GM12878 (cell line): ENCODE measurements around the gene THRA. TPM values are rescaled to one million over a fixed set of nuclear protein-coding genes. Genes with fewer than 3 reads are reported as not detected.

Experiments used
- ATAC-seq: fragments of 200-7000 bp; cut with Tn5 transposase; 3 replicates; pipeline ENCODE4 v1.9.1; 2020; ENCODE audit warnings: mild to moderate bottlenecking, moderate library complexity
- BruUV-seq: library from RNA; stranded (reverse); fragments of 400-500 nt; replicated peaks from 2 replicates; lab custom pipeline; 2021; lab: Mats Ljungman, UMichigan
- CTCF ChIA-PET: fragments of 300-600 bp; sonication (Branson Sonifier 250); formaldehyde crosslinking; extraction: SDS; loops from one replicate; lab custom pipeline; 2021; ENCODE audit warnings: inconsistent platforms; lab: Yijun Ruan, JAX
- POLR2A ChIA-PET: fragments of 350-600 bp; formaldehyde crosslinking; extraction: SDS; loops from one replicate; lab custom pipeline; 2021; ENCODE audit warnings: inconsistent platforms; lab: Charles Lee
- RAD21 ChIA-PET: fragments of 300-600 bp; sonication (Branson Sonifier 250); formaldehyde crosslinking; loops from one replicate; lab custom pipeline; 2023; ENCODE audit warnings: antibody characterized with exemption; ENCODE audit not compliant: unreplicated experiment; lab: Charles Lee
- SMC1A ChIA-PET: fragments of 300-600 bp; sonication (Branson Sonifier 250); formaldehyde crosslinking; loops from one replicate; lab custom pipeline; 2023; ENCODE audit not compliant: unreplicated experiment, uncharacterized antibody; lab: Charles Lee
- DNase-seq: peaks from one replicate; pipeline ENCODE4 v3.0.0-alpha.2; 2011; ENCODE audit warnings: low read depth, low spot score
- FAIRE-seq: peaks from 3 replicates; lab custom pipeline; 2011; peaks lifted over from hg19 to GRCh38; lab: Jason Lieb, UNC
- H2AFZ ChIP-seq: 2 replicates; pipeline ENCODE4 v1.6.0; 2011; ENCODE audit warnings: low read depth, low read length, control low read depth; ENCODE audit not compliant: control insufficient read depth
- H3K27ac ChIP-seq: 2 replicates; pipeline ENCODE4 v1.5.1; 2011; ENCODE audit warnings: control low read depth; ENCODE audit not compliant: control insufficient read depth, insufficient read depth
- H3K27me3 ChIP-seq, 2 experiments: replicated peaks in 1 of 2; 2 replicates each; pipeline versions ENCODE4 v1.6.0 to v1.6.1; 2011; ENCODE audit warnings: low read length in 1 of 2; ENCODE audit not compliant: control insufficient read depth in 2 of 2, insufficient read depth in 2 of 2
- H3K36me3 ChIP-seq, 2 experiments: 2 replicates each; pipeline ENCODE4 v1.5.1; 2011; ENCODE audit warnings: low read length in 1 of 2; ENCODE audit not compliant: control insufficient read depth in 2 of 2, insufficient read depth in 2 of 2
- H3K4me1 ChIP-seq: 2 replicates; pipeline ENCODE4 v1.6.1; 2011; ENCODE audit warnings: mild to moderate bottlenecking, low read length, moderate library complexity, mixed read lengths; ENCODE audit not compliant: control insufficient read depth, insufficient read depth
- H3K4me2 ChIP-seq: 2 replicates; pipeline ENCODE4 v1.6.0; 2011; ENCODE audit warnings: control low read depth; ENCODE audit not compliant: control insufficient read depth, insufficient read depth
- H3K4me3 ChIP-seq: fragments of 200-600 bp; sonication (generic); 2 replicates; pipeline ENCODE4 v1.5.1; 2016
- H3K79me2 ChIP-seq: 2 replicates; pipeline ENCODE4 v1.6.0; 2011; ENCODE audit warnings: low read length; ENCODE audit not compliant: control insufficient read depth, insufficient read depth
- H3K9ac ChIP-seq: 2 replicates; pipeline ENCODE4 v1.8.0; 2011; ENCODE audit warnings: low read length, control low read depth, mixed read lengths; ENCODE audit not compliant: control insufficient read depth, insufficient read depth
- H3K9me3 ChIP-seq: replicated peaks from 3 replicates; pipeline ENCODE4 v1.5.1; 2011; ENCODE audit warnings: mild to moderate bottlenecking, low read length; ENCODE audit not compliant: control insufficient read depth, insufficient read depth
- H4K20me1 ChIP-seq: 2 replicates; pipeline ENCODE4 v1.6.0; 2011; ENCODE audit not compliant: control insufficient read depth, insufficient read depth
- RUNX3 ChIP-seq: IDR thresholded peaks from 2 replicates; pipeline ENCODE4 v1.6.1; 2012; ENCODE audit warnings: low read length, inconsistent platforms
- WGBS: methylation state at CpG from one replicate; pipeline ENCODE4 v1.1.6; 2016; ENCODE audit warnings: low lambda C conversion rate; ENCODE audit not compliant: insufficient replicate concordance, insufficient coverage; ENCODE audit errors: missing lambda C conversion rate; 5-methylcytosine and 5-hydroxymethylcytosine counted together
- in situ Hi-C: fragments of 300-500 bp; cut with MboI; formaldehyde crosslinking; loops from 9 replicates; pipeline ENCODE4 v1.14.3; 2018; ENCODE audit warnings: mixed read lengths
- intact Hi-C: fragments of 100-400 bp; cut with micrococcal nuclease; formaldehyde crosslinking; loops from one replicate; pipeline ENCODE4 v1.14.2; 2022; ENCODE audit not compliant: unreplicated experiment
- polyA plus RNA-seq, 11 experiments: library from polyadenylated mRNA; depleted of rRNA in 4 of 11; unstranded in 6 of 11; stranded (reverse) in 5 of 11; fragments of >200 nt; fragmentation: Nextera tagmentation in 4 of 11; fragmentation: Illumina TruSeq in 1 of 11; extraction: Ambion mirVana in 4 of 11; extraction: Trizol in 1 of 11; gene quantifications; 1 replicate in 1 of 11; 2 replicates in 10 of 11; pipeline versions ENCODE4 v1.2.1 to v1.2.3, GENCODE V29; 2011 to 2016; ENCODE audit warnings: inconsistent platforms in 2 of 11, missing spikeins in 2 of 11, low read depth in 1 of 11
- total RNA-seq, 4 experiments: library from RNA; depleted of rRNA in 3 of 4; stranded (reverse); fragments of >200 nt in 3 of 4; fragmentation: Illumina TruSeq in 1 of 4; extraction: Trizol in 1 of 4; gene quantifications; 2 replicates each; pipeline versions ENCODE4 v1.2.1 to v1.2.3, GENCODE V29; 2013 to 2021
- TF ChIP-seq, protein P1 (sequence below): fragments of 450-650 bp; IDR thresholded peaks from 2 replicates; pipeline ENCODE4 v1.6.1; 2016; ENCODE audit warnings: mild to moderate bottlenecking, moderate library complexity, borderline replicate concordance
- TF ChIP-seq, protein P2 (sequence below): IDR thresholded peaks from 2 replicates; pipeline ENCODE4 v1.6.1; 2011; ENCODE audit warnings: mild to moderate bottlenecking, low read depth, low read length, moderate library complexity; ENCODE audit not compliant: insufficient replicate concordance

The THRA gene
- total and polyA plus RNA-seq, 10 of the 15 experiments (the other 5 are each of a cell fraction or from before 2014, with no cell fraction given) = 0.03 to 2.0 (median 0.64) TPM

DNA sequence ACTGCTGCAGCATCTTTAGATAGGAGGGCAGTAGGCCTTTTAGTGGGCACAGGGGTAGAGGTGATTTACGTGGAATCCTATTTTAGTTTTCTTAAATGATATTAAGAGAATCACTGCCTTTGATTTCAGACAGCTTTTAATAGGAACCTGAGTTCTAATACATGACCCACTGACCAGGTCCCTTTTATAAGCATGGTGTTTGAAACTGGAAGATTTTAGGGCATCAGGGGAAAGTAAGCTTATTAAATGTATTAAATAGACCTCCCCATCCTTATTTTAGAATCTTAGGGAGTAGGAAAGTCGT, 61.0 kb downstream of the THRA start:
- Histone ChIP-seq H3K79me2 (peaks cover 53% of the 10 kb centered on the region), H2AFZ (no peak overlapping the region), H3K36me3 (peaks cover 0 to 9% of the 10 kb centered on the region in 2 experiments; a peak in 3 of 4 replicates), H3K4me2 (peak overlapping the region; percentile 96), H3K27ac (peak overlapping the region; percentile 71), H3K9me3 (no peaks in the 10 kb centered on the region), H4K20me1 (peaks cover 6% of the 10 kb centered on the region), H3K4me1 (peaks cover 6% of the 10 kb centered on the region)
- ChIA-PET CTCF (interaction anchor here (0.6 to 6.3 kb wide), 14 partner anchors 9 to 502 kb away, joined by 3 to 87 read pairs (median 5); partner anchors contain the start of gene CASC3), POLR2A (interaction anchor here (0.6 to 5.6 kb wide), 12 partner anchors 10 to 367 kb away, joined by 3 to 45 read pairs (median 6); partner anchors contain the start of gene CASC3)
- intact Hi-C loops = loop anchor here (1.0 kb wide), 1 partner anchor 17 kb away; the partner anchor contains the start of gene CASC3
- DNase-seq (no peak), FAIRE-seq (no peak), ATAC-seq (no peak)
- 4% methylated on average over 2 of the region's 2 CpGs for WGBS
- TF ChIP-seq, protein P1, sequence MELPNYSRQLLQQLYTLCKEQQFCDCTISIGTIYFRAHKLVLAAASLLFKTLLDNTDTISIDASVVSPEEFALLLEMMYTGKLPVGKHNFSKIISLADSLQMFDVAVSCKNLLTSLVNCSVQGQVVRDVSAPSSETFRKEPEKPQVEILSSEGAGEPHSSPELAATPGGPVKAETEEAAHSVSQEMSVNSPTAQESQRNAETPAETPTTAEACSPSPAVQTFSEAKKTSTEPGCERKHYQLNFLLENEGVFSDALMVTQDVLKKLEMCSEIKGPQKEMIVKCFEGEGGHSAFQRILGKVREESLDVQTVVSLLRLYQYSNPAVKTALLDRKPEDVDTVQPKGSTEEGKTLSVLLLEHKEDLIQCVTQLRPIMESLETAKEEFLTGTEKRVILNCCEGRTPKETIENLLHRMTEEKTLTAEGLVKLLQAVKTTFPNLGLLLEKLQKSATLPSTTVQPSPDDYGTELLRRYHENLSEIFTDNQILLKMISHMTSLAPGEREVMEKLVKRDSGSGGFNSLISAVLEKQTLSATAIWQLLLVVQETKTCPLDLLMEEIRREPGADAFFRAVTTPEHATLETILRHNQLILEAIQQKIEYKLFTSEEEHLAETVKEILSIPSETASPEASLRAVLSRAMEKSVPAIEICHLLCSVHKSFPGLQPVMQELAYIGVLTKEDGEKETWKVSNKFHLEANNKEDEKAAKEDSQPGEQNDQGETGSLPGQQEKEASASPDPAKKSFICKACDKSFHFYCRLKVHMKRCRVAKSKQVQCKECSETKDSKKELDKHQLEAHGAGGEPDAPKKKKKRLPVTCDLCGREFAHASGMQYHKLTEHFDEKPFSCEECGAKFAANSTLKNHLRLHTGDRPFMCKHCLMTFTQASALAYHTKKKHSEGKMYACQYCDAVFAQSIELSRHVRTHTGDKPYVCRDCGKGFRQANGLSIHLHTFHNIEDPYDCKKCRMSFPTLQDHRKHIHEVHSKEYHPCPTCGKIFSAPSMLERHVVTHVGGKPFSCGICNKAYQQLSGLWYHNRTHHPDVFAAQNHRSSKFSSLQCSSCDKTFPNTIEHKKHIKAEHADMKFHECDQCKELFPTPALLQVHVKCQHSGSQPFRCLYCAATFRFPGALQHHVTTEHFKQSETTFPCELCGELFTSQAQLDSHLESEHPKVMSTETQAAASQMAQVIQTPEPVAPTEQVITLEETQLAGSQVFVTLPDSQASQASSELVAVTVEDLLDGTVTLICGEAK = no peak
- TF ChIP-seq, protein P2, sequence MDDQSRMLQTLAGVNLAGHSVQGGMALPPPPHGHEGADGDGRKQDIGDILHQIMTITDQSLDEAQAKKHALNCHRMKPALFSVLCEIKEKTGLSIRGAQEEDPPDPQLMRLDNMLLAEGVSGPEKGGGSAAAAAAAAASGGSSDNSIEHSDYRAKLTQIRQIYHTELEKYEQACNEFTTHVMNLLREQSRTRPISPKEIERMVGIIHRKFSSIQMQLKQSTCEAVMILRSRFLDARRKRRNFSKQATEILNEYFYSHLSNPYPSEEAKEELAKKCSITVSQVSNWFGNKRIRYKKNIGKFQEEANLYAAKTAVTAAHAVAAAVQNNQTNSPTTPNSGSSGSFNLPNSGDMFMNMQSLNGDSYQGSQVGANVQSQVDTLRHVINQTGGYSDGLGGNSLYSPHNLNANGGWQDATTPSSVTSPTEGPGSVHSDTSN = no peak
- 0 out of 2 replicates have a peak, but pooled peaks have one; percentile 3 for TF ChIP-seq RUNX3
- TF ChIP-seq, all 136 proteins: peak for 1
- peak overlapping the region; percentile 90 for H3K9ac ChIP-seq
- BruUV-seq = TSS peak; percentile 78
- H3K4me3 ChIP-seq = peak overlapping the region; percentile 99
- H3K27me3 ChIP-seq = no peaks in the 10 kb centered on the region
- ChIA-PET RAD21 (interaction anchor here (0.8 to 5.2 kb wide), 8 partner anchors 10 to 110 kb away, joined by 3 to 64 read pairs (median 4); partner anchors contain the start of gene CASC3), SMC1A (interaction anchor here (1.2 to 5.4 kb wide), 12 partner anchors 9 to 165 kb away, joined by 3 to 49 read pairs (median 6); partner anchors contain the start of gene CASC3)
- in situ Hi-C loops = no loop called here
